GM18907 (cell line): ENCODE measurements around the gene NUMA1.
A peak's percentile ranks its signal among the peaks of the same experiment; 100 is the strongest.

Experiments
- ATAC-seq: cut with Tn5 transposase; IDR thresholded peaks from one replicate; pipeline ENCODE4 v1.9.1; 2021; ENCODE audit warnings: mild to moderate bottlenecking, moderate library complexity; ENCODE audit not compliant: unreplicated experiment

NUMA1 gene

GRCh38 chr11:72080326-72081183, at the start of gene NUMA1, which contains the start of gene LRRC51:
TSS of gene NUMA1 (minus strand) at chr11:72080542. CDS start at chr11:72035943, 44,599 bp downstream.
TSS of gene LRRC51 (plus strand) at chr11:72080850. CDS start at chr11:72089084, 8,234 bp downstream.
- peak; percentile 91 for ATAC-seq

DNA sequence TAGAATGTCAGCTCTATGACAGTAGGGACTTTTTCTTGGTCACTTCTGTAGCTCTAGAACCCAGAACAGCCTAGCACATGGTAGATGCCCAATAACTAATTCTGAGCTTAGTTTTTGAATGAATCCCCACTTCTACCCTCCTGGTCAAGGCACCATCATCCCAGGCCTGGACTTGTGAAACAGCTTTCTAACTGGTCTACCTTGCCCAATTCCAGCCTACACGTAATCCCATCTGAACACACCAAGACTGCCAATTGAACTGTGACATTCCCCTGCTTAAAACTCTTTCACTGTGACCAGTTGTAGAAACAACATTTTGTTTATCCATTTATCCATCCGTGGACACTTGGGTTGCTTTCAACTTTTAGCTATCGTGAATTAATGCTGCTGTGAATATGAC, 49.0 kb upstream of the NUMA1 start:
- ATAC-seq, result no peak

GRCh38 chr11:72127923-72128322, 47.6 kb upstream of the NUMA1 start:
- no peak for ATAC-seq

DNA sequence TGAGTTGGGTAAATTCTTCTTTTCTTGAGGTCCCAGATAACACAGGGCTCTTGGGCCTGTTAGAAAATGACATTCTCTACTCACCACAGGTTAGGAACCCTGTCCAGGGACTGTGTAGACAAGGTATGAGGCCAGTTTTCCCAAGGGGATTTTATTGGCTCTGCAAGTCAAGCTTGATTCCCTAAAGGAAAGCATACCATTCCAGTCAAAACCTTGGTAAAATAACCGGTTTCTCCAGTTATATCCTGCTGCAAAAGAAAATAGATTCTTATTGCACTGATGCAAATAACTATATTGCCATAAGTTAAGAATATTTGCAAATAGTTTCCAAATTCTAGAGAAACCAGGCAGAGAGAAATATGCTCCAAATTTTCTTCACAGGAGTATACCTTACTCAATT, 45.6 kb upstream of the NUMA1 start:
- no peak for ATAC-seq

DNA sequence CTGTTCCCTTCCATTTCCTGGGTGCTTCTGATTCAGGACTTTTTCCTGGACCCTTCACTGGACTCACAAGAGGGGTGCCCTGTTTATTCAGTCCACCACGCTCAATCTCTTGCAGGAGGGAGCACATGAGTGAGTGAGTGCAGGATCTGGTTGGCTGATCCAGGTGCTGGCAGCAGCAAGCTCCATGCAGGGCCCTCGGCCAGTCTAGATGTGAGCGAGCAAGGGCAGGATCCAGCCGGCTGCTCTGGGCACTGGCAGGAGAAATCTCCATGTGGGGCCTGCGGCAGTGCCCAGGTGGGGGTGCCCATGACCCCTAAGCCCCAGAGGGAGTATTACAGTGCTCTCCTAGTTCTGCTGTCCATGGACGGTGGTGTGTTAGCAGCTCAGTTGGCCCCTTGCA, 43.7 kb upstream of the NUMA1 start:
- ATAC-seq, result no peak

DNA sequence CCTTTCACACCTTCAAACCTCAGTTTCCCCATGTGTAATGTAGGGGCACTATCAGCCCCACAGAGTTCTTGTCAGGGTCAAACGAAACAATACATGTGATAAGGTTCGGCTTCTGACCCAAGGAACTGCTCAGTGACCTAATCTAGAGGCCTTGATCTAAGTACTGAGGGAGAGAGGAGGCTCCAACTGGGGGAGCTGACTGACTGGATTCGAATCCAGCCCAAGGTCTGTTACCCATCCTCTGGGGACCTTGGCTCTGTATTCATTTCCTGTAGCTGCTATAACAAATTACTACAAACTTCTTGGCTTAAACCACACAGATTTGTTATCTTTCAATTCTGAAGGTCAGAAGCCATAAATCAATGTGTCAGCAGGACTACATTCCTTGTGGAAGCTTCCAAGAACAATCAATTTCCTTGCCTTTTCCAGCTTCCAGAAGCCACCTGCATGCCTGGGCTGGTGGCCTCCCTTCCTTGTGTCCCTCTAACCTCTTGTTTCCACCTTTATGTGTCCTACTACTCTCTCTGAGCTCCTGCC, 42.8 kb upstream of the NUMA1 start:
- ATAC-seq, result no peak

- ATAC-seq, result no peak
Observed at GRCh38 chr11:72122607-72123006, 42.3 kb upstream of the NUMA1 start.

DNA sequence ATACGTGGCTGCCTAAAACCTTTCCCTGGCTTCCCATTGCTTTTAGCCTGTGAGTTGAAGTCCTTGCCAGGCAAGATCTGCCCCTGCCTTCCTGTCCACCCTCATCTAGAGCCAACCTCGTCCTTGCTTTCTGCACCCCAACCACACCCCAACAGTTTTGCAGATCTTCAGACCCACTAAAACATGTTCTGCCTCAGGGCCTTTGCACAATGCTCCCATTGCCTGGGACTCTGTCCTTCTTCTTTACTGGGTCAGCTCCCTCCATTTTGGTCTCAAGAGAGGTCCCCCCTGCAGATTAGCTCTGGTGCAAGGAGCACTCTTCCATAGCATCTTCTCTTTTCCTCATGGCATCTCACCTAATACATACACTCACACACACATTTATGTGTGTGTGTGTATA, 40.6 kb upstream of the NUMA1 start:
- ATAC-seq, result no peak

GRCh38 chr11:72119198-72119597, 38.9 kb upstream of the NUMA1 start:
- no peak for ATAC-seq

DNA sequence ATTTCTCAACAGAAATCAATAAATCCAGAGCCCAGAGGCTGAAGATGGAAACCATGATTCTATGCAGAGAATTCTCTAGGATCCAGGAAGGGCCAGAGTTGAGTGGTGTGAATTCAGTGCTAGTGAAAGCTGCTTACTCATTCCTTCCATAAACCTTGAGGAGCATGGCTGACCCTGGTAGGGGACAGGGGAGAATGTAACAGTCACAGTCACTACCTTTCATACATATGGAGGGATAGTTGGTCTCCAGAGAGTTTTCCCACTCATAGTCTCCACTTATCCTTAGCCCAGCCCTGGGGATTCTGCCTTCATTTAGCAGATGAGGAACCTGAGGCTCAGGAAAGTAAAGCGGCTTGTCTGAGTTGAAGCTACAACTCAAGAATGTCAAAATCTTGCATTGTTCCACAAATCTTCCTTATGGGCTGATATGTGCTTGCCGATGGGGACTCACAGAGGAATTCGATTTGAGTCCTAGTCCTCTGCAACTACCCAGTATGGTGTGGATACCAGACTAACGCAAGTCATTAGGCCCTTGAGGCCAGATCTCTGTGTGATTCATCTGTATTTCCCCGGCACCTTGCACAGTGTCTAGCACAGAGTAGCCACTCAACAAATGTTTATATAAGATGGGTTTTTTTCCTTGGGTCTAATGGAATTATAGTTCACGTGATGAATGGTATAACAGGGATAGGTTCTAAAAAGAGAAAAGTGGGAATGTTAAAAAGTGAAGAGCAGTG, 35.8 kb upstream of the NUMA1 start:
- no peak for ATAC-seq

DNA sequence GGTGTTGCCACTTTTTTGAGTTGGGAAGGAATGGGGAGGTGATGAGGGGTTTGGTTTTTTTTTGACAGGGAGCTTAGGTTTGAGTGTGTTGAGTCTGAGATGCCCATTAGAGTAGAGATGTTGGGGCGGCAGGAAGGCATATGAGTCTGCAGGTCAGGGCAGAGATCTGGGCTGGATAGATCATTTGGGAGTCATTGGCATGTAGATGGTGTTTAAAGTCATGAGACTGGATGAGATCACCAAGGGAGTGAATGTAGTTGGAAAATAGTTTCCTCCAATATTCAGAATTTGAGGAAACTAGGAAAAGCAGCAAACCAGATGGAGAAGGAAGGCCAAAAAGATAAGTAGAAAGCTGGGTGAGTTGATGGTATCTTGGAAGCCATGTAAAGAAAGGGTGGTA, 34.2 kb upstream of the NUMA1 start:
- ATAC-seq, result no peak

DNA sequence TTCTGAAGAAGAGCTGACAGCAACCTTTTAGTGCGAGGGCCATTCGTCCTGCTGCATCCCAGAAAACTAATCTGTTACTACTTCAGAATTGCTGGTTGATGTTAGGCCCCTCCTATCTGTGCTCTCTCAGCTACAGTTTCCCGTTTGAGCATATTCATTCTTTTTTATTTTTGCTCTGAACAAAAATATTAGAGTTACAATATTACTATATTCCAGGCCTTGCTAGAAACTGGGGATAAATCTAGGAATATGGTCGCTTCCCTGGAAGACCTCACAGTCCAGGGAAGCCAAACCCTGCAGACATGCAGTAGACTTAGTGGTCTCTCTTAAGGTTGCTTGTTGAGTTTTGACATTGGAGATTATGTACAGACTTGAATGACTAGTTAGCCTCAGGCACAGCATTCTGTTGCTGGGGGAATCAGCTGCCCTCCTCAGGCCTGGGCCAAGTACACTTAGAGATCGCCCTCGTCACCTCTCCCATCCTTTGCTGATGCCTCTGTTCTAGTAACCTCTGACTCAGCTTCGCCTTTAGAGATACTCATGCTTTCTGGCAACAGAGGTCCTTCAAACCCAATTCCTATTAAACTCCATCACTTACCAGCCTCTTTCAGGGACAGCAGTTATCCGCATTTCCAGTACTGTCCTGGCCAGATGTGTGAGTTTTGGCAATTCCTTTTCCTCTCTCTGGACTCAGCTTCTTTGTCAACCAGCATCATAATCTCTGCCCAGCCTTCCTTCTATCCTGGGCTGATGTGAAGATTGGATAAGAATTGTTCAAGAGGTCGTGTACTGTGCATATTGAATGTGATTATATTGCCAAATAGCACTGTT, 32.9 kb upstream of the NUMA1 start:
- ATAC-seq, result no peak

DNA sequence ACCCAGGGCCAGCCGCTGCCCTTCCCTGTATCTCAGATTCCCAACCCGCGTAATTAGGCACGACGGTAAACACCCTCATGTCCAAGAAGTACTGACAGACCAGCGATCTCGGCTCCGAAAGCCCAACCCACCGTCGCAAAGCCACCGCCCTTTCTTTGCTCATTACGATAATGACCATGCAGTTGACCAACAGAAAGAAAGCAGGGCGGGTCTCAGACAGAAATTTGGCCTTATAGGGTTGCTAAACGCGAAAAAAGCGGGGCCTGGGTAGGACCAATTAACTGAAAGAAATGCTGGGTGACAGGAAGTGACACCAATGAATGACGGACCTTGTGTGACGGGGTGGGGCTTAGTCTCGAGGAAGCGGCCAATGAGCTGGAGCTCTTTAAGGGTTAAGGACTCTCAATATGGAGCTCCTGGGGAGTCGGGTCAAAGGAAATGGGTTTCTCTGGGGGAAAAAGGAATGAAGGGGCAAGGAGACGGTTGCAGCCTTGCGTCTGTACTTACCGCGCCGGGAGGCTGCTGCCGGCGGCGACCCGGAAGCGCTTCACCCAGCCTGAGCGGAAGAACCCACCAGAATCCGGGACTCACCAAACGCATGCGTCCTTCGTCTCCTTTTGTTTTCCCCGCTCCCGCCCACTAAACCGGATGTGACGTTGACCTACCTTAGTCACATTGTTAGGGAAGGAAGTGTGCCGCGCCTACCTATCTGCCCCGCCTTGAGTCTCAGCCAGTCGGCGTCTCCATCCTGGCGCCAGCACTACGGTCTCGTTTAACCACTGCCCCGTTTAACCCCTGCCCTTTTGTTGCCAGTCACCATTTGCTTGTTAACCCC, 32.0 kb upstream of the NUMA1 start, which contains the start of gene ANAPC15:
ANAPC15 (minus strand) TSS at position 553 of the 835 bp plus-strand sequence. CDS start 1,419 bp downstream, outside the sequence.
- peak; percentile 84 for ATAC-seq

DNA sequence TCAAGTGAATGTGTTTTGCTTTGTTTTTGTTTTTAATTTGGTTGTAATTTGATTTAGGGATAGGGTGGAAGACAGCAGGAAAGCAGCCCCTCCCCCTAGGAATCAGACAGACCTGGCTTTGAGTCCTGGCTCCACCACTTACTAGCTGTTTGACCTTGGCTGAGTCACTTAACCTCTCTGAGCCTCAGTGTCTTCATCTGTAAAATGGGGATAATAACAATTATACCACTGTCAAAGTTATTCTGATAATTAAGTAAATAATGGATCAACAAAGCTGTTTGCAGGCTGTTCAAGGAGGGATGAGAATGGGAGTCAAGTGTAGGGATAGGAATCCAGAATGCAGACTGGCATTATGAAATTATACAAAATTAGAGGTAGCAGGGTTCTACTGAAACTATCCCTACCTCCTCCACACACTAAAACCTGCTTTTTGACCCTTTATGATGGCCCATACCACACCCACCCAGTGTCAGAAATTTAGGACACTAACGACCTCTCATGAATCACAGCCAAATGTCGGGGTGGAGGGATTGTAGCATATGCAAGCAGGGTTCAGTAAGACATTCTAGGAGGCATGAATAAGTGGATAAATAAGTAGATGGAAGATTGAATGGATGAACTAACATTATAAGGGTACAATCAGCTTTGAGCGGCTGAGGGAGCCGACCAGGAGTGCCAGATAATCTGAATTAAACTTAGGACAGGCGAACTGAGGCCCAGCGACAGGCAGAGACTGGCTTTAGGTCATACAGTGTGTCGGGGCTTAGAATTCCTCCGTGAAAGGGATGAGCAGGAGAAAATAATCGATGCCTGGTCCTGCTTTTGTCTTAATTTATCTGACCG, 31.2 kb upstream of the NUMA1 start:
- peak; percentile 0 for ATAC-seq

DNA sequence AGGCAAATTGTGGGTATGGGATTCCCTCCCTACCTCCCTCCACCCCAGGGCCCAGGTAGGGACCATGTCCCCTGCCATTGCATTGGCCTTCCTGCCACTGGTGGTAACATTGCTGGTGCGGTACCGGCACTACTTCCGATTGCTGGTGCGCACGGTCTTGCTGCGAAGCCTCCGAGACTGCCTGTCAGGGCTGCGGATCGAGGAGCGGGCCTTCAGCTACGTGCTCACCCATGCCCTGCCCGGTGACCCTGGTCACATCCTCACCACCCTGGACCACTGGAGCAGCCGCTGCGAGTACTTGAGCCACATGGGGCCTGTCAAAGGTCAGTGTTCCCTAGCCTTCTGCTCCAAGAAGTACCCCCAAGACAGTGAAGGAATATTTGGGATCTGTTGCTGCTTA, 25.5 kb upstream of the NUMA1 start, which contains the start of gene TOMT:
TOMT (plus strand) TSS at position 37 of the 400 bp plus-strand sequence; CDS start at position 65, 28 bp downstream.
- no peak for ATAC-seq

DNA sequence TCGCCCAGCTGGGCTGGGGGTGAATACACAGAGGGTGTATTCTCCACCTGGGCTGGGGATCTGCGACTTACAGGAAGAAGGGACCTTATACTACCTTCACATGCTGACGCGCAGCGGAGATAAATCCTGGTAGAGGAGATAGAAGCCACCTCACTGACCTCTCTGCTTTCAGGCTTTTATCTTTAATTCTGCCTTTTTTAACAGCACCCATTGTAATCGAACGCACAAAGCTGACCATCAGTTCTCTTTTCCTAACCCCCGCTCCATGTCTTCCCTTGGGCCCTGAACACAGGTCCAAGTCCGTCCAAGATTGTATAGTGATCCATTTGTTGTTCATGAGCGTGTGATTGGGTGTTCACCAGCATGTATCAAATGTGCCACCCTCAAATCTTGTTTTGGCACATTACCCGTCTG, 23.4 kb upstream of the NUMA1 start:
- ATAC-seq, result no peak

DNA sequence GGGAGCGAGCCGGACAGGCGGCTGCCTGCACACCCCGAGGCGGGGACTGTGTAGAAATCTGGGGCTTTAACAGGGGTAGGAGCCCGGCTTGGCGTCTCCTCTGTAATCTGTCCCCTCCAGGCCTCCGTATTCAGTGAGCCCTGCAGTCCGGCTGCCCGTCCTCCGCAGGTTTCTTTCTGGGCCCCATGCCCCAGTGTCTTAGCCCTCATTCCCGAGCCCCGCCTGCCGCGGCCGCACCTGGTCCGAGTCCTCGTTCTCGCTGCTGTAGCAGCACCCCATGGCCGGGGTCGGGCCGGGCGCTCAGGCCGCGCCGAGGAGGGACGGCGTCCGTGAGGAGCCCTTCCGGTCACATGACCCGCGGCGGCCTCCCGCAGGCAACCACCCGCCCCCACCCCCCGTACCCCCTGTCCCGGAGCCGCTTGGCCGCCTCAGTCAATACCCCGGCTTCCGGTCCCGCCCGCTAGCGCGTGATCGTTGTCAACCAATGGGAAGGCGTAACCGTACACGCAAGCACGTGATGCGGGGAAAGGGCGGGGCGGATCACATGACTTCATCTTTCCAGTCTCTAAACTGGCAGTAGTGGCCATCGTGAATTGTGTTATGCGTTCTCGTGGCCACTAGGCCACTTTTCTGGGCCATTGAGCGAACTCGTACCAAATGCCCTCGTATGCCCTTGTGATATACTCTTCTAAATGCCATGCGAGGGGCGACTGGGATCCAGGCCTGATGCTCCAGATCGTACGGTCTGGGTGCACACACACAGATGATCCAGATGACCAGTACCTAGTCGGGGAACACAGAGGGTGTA, 22.8 kb upstream of the NUMA1 start, which contains the start of gene LAMTOR1:
LAMTOR1 (minus strand) TSS at position 352 of the 808 bp plus-strand sequence; CDS start at position 279, 73 bp downstream.
- peak; percentile 79 for ATAC-seq

DNA sequence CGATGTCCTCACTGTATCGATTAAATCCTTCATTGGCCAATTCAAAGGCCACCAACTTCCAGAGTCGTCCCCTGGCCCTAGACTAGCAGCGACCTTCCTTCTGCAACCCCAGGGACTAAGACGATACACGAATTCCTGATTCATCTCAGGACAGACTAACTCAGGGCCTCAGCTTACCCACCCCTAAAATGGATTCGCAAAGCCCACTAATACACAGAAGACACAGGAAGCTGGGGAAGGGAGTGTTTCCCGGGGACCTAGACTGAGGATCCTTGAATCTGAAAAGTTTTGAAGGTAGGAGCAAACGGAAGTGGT, 22.2 kb upstream of the NUMA1 start:
- no peak for ATAC-seq
